GM18519 (cell line): Measurements from ENCODE around the gene PID1.
A peak's percentile ranks its signal among the peaks of the same experiment; 100 is the strongest.

Source experiments
- ATAC-seq: cut with Tn5 transposase; IDR thresholded peaks from one replicate; pipeline ENCODE4 v1.9.1; 2021; ENCODE audit warnings: mild to moderate bottlenecking, moderate library complexity; ENCODE audit not compliant: unreplicated experiment, low FRiP score

The PID1 gene

DNA sequence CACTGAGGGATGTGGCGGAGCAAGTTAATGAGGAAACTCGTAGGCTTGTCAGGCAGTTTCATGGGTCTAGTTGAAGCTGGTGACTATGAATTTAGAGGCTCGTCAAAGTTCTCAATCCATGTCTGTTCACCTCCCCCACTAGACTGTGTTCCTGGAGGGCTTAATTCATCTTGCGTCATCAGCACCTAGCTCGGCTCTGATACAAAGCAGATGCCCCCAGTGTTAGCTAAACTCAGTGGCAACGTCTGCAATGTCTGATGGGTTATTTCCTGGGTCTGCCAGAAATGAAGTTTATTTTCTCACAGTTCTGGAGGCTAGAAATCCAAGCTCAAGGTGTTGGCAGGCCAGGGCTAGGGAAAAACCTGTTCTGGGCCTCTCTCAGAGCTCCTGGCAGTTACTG lies 140.6 kb downstream of the PID1 start:
- ATAC-seq = no peak

DNA sequence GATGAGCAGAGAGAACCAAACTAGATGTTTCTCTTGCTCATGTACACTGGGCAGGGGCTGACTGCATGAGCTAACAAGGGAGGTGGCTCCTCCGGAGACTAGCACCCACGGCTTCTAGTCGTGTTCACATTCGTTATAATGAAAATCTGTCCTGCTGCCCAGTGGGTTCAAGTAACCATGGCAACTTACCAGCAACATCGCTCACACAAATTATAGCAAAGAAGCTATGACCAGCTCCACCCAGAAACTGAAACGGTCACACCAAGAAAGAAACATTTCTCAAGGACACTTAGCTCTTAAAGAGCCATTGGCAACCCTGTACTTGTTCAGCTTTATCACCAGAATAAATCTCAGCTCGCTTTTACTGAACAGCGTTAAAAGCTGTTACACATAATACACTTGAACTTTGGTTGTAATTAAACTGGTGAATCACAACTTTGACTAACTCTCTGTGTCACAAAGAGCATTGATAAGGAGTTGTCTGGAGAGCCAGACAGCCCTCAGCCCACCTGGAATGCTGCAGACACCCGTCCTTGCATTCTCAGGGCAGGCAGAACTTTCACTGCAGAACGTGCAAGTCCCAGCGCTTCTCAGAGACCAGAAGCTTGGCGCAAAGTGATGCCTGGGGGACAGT lies 141.2 kb downstream of the PID1 start:
- ATAC-seq = no peak

DNA sequence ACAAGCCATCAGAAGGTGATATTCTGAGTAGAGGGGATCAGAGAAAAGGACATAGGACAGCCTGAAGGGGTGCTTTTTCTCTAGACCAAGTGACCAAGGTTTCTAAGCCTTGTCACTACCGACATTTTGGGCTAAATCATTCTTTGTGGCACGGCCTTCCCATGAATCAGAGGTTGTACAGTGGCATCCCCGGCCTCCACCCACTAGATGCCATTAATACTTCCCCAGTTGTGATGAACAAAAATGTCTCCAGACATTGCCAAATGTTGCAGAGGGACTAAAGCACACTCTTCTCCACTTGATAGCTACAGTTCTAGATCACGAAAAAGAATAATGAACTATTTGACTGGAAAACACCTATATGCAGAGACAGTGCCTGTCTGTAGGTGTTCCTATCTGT lies 143.6 kb downstream of the PID1 start:
- ATAC-seq = no peak

DNA sequence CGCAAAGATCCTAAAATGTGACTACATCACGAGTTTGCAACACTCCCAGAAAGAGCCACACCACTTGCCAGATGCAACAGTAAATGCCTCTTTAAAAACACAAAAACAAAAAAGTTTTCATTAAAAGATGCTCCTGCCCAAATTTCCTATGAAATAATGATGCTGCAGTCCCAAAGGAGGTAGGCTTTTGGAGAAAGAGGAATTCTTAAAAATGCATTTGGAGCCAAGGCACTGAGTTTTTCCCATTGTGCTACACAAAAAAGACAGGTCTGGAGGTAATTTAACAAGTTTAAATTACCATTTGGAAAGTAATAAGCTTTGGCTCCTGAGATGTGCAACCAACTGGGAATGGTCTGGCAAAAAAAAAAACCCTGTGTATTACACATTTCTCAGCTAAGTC lies 145.0 kb downstream of the PID1 start:
- no peak for ATAC-seq

DNA sequence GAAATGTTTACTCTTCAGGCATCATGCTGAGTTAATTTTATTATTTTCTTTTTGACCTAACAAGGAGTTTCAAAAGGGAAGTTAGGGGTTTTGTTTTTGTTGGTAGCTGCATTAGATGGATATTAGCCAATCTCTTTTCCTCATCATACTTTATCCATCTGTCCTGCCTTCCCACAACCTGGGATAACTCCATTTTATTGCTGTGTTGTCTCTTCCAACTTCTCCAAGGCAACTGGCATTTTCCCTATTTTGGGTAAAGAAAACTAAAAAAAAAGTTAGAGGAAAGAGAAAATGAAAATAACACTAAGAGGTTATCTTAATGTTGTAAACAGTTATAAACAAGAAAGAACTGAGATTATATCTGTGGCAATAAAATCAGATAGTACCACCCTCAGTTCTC lies 147.0 kb downstream of the PID1 start:
- ATAC-seq = no peak

DNA sequence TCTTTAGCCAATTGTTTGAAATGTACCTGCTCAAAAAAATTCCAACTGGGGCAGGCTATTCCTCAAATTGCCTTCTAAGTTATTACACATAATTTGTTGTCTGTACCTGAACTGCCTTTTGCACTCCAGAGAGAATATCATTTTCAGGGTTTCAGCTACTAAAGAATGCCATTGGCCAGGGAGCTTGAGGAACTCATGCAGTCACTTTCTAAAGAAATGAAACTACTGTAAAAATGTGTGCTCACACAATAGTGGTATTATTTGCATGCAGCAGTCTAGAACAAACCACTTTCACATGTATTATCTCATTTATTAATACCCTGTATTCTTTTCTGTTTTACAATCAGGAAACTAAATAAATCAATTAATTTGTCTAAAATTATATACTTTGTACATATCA lies 152.2 kb downstream of the PID1 start:
- ATAC-seq = peak; percentile 87

DNA sequence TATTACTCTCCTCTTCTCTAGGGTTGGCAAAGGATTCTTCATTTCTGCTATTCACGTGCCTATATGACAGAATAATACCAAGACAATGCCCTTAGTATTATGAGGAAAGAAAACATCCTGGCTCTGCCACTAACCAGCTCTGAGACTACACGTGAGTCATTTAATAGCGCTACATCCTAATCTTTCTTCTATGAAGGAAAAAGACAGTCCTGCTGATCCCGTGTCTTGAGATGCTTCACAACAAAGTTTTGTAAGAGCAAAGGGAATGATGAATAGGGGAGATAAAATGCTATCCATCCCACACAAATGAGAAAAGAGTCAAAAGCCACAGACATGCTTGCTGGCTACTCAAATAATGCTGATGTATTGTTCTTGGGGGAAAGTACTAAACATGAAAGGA lies 152.8 kb downstream of the PID1 start:
- ATAC-seq = no peak

DNA sequence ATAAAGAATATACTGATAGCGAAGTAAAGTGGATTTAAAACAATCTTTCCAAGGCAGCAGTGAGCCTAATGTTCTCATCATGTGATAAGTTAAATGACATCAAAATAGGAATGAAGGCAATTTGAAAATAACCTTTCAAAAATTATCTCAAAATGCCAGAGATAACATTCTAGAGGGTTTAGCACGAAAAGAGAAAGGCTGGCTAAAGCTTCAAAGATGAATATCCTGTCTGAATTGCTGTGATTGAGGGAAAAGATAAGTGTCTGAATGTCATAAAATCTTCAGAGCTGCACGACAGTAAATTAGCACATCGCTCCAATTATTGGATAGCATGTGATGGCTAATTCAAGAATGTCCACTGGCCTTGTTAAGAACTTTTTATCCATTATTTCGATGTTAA lies 159.3 kb downstream of the PID1 start:
- no peak for ATAC-seq

DNA sequence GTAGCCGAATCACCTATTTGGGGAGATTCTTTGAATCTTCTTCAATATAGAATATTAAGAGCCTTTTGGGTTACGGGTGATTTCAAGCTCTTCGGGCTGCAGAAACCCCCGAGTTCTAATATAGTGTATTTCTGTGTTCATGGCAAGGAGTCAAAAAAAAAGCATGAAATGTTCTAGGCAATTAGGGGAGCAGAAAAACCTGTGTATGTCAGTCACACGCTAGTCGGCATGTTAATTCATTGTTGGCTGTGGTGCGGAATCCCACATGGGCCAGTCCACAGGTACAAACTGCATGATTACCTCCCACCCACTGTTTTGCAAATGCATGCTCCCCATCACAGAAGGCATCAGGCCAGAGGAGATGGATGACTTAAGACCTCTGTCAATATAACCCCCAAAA lies 161.9 kb downstream of the PID1 start:
- no peak for ATAC-seq

DNA sequence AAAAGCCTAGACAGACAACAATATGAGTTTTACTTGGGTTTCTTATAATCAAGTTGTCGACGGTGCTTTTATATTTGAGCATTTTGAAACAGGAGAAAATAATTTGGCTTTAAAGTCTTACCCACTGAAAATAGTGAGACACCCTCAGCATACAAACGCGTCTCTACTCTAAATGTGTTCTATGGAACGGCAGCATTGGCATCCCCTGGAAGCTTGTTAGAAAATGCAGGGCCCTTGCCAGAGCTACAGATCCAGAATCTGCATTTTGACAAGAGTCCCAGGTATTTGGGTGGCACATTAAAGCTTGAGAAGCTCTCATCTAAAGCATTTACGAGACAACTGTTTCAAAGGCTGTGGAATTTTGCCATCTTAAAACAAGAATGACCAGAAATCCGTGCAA lies 163.5 kb downstream of the PID1 start:
- no peak for ATAC-seq

DNA sequence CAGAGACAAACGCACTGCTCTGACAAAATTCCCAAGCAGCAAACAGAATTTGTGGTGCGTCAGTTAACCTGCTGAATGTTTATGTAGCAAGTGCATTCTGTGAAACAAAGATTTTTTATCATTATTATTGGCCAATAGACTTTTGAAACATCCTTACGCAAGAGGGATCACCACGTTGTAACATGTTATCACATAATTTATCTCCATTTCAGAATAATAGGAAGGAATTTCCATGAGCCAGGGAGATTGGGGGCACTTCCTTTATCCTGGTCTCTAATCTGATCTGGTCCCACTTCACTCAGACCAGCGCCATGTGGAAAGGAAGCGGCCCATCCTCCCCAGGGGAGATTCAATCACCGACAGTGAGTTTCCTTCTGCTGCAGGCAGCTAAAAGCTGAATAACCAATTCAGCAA lies 166.1 kb downstream of the PID1 start:
- no peak for ATAC-seq

DNA sequence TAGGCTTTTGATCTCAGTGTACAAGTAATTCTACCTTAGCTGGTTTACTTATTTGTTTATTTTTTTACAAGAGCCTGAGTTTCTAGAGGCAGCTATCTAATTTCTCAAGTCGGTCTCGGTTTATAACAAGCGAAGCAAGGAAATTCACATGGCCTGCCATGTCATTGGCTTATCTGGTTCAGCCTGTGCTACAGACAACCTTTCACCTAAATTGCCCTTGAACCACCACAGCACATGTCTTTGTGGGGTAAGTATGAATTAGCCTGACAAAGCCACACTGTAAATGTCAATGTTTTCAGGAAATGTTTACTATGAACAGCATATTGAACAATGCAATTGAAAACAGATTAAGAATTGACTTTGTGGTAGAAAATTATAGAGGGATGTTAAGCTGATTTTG lies 167.1 kb downstream of the PID1 start:
- no peak for ATAC-seq

DNA sequence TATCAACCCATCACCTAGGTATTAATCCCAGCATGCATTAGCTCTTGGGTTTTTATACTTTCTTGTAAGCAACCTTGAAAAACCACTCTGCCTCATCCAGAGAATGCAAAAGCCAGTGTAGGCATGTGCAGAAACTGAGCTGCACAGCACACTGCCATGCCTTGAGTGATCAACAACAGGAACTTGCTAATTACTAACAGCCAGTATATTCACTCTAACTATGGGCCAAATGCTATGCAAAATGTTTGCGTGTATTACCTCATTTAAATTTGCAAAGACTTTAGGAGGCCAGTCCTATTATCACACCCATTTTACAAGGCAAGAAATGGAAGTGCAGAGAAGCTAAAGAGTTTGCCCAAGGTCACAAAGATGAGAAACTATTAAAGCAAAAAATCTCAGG lies 169.8 kb downstream of the PID1 start:
- no peak for ATAC-seq

DNA sequence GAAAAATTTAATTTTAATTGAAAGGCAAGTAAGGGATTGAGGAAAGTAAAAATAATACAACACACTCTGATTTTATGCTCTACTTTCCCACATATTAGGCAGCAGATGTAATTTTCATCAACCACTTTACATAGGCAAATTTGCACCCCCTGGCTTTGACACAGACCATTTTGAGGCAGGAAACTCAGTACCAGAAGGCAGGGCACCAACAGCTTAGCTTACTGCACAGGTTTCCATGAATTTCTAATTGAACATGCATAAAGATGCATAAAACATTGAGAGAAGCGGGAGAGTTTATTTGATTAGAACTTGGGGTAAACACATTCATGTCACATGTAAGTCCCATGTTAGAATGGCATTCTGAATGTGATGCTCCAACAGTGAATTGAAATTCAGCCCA lies 171.9 kb downstream of the PID1 start:
- no peak for ATAC-seq

DNA sequence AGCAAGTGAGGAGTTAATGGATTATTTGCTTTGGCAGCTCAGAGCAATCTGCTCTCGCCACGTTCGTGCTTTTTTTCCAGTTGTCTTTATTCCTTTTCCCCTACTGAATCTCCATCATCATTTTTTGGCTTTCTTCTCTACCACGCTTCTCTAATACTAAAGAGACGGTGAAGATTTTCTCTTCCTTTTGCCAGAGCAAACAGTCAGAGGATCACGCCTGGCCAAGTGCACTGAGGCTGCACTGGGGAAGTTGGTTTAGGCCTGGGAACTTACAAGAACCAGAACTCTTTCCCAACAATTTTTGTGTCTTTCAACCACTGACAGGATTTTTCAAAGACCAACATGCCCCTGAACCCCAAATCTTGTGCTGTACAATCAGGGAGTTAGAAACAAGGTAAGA lies 172.3 kb downstream of the PID1 start:
- no peak for ATAC-seq

DNA sequence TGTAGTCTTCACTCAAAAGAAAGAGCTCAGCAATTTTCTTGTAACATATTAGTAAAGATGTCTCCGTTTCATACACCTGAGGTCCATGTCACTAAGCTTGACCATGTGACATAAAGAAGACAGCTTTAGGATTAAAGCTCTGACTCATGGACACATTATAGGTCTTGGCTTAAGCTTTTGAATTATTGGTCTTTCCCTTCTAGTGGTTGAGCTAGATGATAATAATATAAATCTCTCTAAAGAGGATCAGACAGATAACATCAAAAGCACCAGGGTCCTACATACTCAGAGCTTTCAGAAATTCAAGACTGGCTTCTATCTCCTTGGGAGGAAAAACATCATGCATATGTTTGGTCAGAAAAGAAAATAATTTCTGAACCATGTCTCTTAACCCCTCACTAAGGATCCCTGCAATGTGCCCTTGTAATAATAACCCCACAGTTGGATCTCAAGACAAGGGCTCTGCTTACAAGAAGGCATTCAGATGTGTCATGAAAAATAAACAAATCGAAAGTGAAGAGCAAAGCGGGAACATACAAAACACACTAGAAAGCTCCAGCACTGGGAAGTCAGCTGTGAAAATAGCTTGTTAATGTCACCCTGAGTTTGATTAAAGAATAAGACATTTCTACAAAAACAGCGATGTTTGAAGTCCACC lies 174.5 kb downstream of the PID1 start:
- no peak for ATAC-seq

DNA sequence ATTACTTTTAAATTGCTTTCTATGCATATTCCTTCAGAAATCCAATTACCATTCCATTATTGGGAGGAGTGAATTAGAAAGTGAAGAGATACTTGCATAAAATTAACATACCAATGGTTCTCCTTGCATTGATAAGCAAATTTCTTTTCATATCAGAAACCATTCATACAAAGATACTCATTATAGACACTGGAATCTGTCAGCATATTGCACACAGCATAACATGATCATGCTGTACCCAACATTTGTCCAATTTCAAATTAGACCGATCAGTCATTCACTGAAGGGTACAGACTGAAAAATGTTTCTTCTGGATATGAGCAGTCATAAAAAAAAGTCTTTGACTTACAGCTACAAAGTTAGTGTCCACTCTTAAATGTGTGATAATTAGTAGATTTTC lies 175.6 kb downstream of the PID1 start:
- no peak for ATAC-seq

DNA sequence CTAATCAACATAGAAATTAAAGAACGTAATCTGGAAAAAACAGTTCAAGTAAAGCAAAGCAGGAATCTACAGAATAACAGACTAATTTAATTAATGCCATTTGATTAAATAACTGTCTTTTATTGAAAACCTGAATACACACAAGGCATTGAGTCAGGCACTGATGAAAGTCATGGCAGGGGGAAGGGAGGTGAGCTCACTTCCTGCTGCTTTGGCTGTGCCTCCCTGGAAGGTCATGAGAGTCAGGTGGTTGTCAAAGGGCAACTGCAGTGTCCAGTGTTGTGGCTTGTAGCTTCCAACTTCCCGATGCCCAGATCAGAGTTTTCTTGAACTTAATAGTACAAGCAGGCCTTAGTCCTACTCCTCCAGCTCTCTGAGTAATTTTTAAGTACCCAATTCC lies 180.9 kb downstream of the PID1 start:
- no peak for ATAC-seq

DNA sequence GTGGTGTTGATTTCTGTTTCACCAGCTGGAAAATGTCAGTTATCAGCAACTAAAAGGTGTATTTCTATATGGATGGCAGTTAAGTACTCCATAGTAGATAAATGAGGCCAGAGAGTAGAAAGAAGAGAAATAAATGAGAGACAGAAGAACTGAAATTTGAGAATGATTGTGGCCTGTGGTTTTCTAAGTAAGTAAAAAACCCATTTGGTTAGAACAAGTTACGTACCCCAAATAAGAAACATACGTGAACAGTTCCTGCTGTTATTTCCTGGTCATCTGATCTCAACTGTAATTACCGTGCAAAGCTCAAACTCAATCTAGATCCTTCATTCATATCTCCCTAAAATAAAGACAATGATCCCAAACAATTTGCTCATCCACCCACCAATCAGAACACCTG lies 181.3 kb downstream of the PID1 start:
- no peak for ATAC-seq

DNA sequence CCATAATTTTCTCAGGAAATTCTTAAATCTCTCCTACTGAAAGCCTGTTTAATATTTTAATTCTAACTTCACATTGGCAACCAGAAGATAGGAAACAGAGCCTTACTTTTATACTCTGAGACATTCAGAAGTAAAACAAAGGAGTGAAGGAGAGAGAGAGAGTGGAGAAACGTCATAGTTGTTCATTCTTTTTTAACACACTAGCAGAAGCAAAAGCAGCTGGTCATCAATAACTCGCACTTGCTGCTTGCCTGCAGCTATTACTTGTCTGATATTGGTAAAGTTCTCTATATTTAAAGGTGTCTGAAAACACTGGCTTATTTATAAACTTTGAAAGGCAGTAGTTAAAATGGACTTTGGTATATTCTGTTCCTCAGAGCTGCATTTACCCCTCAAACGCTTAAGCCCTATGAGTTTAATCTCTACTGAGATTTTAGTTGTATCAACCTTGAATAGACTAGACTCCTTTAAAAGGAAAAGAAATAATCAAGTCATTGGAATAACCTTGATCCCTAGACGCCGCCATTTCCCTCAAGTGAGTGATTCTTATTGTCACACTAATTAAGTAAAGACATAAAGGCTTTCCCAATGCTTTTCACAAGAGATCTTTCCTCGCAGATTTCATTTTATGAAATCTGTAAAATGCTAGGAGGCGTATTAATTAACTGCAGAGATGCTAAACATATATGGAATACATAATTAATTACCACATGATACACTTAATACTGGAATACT lies 182.0 kb downstream of the PID1 start:
- no peak for ATAC-seq

DNA sequence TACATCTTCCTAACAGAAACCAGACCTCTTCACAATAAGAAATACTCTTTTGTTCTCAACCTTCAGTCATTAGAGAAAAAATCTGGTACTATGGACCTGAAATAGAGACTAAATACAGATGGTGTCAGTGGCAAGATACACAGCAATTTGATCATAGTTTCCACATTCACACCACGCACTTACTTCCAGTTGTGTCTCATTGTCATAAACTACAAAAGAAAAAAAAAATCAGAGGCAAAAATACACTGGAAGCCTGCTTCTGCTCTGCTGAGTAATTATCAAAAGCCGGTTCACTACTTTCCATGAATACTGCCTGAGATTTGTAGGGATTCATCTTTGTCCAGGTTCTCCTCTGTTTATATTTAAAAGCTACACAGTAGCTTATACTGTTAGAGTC lies 182.6 kb downstream of the PID1 start:
- ATAC-seq = no peak
